Measurements from ENCODE around the gene DLGAP4.

DLGAP4 gene

DNA sequence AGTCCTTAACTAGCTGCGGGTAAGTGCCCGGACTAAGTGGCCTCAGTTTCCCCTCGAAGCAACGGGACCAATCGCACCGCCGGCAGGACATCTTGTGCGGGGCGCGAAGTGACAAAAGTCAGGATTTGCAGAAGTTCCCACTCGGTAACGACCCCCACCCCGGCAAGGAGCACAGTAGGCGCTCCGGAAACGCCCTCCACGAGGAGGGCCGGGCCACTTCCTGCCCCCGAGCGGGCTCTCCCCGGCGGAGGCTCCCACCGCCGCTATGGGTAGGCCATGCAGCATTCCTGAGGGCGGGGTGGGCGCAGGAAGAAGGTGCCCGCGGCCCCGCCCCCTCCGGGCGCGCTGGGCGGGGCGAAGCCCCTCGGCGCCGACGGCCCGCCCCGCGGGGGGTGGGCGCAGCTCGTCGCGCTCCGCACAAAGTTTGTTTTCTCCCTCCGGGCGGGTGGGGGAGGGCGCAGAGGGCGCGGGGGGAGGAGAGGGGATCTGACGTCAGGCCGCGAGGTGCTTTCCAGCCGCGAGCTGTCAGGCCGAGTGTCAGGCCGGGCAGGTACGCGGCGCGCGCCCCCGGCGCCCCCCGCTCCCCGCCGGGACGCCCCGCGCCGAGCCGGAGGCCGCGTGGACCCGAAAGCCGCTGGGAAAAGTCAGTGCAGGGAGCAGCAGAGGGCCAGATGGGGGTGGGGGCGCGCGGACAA lies 267.1 kb downstream of the DLGAP4 start, which contains the start of gene TGIF2:
Gene TGIF2 (plus strand): TSS at position 495 of the 695 bp plus-strand sequence. CDS start 5,178 bp downstream, outside the sequence.
- peak within 1 kb of the TSS; percentile 94 for H3K27ac ChIP-seq (ENCODE audit: low read depth, low read length)
- peak within 1 kb of the TSS; percentile 97 for H3K9ac ChIP-seq (ENCODE audit: low read depth, low read length)
- H3K9me3 ChIP-seq (ENCODE audit: insufficient read depth, low read depth, low read length) = no peaks in the 10 kb centered on the region
- 1% methylated on average over 77 of the region's 80 CpGs for WGBS
- H3K27me3 ChIP-seq (ENCODE audit: insufficient read depth, low read length) = no peaks in the 10 kb centered on the region
- peak within 1 kb of the TSS; percentile 95 for H3K4me3 ChIP-seq (ENCODE audit: low read length)
- peaks cover 4% of the 10 kb centered on the region; the same call in 1 of the 2 replicates for H3K36me3 ChIP-seq (ENCODE audit: insufficient read depth, low read length)
- H3K4me1 ChIP-seq (ENCODE audit: insufficient read depth, low read length) = peaks cover 36% of the 10 kb centered on the region

DNA sequence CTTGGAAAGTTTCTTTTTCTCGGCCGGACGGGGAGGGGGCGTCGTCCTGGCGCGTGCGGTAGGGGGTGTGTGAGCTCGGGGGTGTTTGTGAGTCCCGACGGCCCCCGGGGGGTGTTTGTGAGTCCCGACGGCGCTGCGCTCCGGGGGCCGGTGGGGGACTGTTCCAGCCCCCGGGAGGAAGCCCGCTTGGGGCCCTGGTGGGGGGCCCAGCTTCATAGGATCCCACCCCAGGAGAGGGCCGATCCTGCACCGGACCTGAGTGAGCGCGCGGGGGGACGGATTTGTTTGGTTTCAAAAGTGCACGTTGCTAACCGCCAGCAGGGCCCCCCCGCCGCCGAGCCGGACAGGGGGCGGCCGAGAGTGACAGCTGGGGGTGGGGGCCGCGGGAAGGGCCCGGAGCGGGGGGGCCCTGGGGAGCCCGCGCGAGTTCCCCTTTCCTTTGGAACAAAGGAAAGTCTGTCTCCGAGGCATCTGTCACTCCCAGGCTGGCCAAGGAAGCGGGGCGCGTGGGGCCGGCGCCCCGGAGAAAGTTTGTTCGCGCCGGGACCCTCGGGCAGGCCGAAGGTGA lies 267.7 kb downstream of the DLGAP4 start:
- H3K36me3 ChIP-seq (ENCODE audit: insufficient read depth, low read length) = peaks cover 11% of the 10 kb centered on the region
- peak overlapping the region; percentile 85 for H3K9ac ChIP-seq (ENCODE audit: low read depth, low read length)
- H3K9me3 ChIP-seq (ENCODE audit: insufficient read depth, low read depth, low read length) = no peaks in the 10 kb centered on the region
- peaks cover 36% of the 10 kb centered on the region for H3K4me1 ChIP-seq (ENCODE audit: insufficient read depth, low read length)
- WGBS = under 1% methylated on average over 50 of the region's 53 CpGs
- H3K27me3 ChIP-seq (ENCODE audit: insufficient read depth, low read length) = no peaks in the 10 kb centered on the region
- H3K27ac ChIP-seq (ENCODE audit: low read depth, low read length) = peak overlapping the region; percentile 88
- H3K4me3 ChIP-seq (ENCODE audit: low read length) = peak overlapping the region; percentile 95

DNA sequence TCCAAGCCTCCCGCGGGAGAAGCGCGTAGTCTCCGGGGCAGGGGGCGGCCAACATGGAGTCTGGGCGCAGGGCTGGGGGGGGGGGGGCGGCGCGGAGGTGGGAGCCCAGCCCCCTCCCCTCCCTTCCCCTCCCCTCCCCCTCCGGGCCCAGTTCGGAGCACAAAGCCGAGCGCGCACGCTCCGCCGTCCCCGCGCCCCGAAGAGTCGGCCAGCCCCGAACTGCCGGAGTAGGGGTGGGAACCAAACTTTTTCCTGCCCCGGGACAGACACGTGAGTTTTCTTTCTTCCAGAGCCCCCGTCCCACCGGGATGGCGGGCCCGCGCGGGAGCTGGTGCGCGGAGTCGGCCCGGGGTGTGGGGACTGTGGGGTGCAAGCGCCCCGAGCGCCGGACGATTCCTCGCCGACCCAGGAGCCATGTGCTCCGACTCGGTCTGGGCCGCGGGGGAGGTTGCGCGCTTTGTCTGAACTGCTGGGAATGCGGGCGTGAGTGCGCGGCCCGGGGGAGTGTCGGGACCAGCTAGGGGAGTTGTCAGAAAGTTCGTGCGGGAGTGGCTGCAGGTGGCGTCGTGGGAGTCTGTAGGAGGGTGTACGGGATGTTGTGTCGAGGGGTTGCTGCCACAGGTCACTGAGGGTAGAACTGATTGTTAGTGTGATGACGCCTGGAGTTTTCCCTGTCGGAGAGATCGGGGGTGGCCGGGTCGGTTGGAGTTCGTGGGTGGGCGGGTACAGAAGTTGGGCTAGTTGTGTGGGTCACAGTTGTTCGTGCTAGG lies 268.4 kb downstream of the DLGAP4 start:
- under 1% methylated on average over 60 of the region's 69 CpGs for whole genome bisulfite sequencing
- Histone ChIP-seq H3K27ac (ENCODE audit: low read depth, low read length) (peak overlapping the region; percentile 88), H3K36me3 (ENCODE audit: insufficient read depth, low read length) (peaks cover 16% of the 10 kb centered on the region), H3K4me1 (ENCODE audit: insufficient read depth, low read length) (peaks cover 34% of the 10 kb centered on the region), H3K9ac (ENCODE audit: low read depth, low read length) (peak overlapping the region; percentile 97), H3K9me3 (ENCODE audit: insufficient read depth, low read depth, low read length) (no peaks in the 10 kb centered on the region), H3K4me3 (ENCODE audit: low read length) (peak overlapping the region; percentile 95), H3K27me3 (ENCODE audit: insufficient read depth, low read length) (no peaks in the 10 kb centered on the region)

DNA sequence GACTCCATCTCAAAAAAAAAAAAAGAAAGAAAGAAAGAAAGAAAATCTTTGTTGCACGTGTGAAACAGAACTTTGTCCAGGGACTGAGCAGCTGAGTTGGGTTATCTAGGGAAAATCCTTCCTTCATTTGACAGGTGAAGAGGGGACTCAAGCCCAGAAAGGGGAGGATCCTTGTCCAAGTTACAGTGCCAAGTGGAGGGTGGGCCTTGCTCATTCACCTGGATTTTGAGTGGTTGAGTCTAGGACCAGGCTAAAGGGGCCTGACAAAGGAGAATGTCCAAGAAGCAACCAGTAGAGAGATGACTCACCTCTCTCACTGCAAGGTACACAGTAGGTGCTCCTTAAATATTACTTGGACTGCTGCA lies 269.9 kb downstream of the DLGAP4 start:
- Histone ChIP-seq H3K9ac (ENCODE audit: low read depth, low read length) (no peak overlapping the region), H3K36me3 (ENCODE audit: insufficient read depth, low read length) (peaks cover 29% of the 10 kb centered on the region)

More for the DNA sequence above, 269.9 kb downstream of the DLGAP4 start:
- 88% methylated on average over 1 of the region's 1 CpG for WGBS
- H3K27ac ChIP-seq (ENCODE audit: low read depth, low read length) = no peak overlapping the region
- no peak overlapping the region for H3K4me3 ChIP-seq (ENCODE audit: low read length)
- H3K27me3 ChIP-seq (ENCODE audit: insufficient read depth, low read length) = no peaks in the 10 kb centered on the region
- no peaks in the 10 kb centered on the region for H3K9me3 ChIP-seq (ENCODE audit: insufficient read depth, low read depth, low read length)
- H3K4me1 ChIP-seq (ENCODE audit: insufficient read depth, low read length) = peaks cover 24% of the 10 kb centered on the region
